ENCODE results near the gene SMIM28.

SMIM28 gene

GRCh38 chr6:138432063-138432356, 54.3 kb downstream of the SMIM28 start:
- Histone ChIP-seq H4K20me1 (ENCODE audit: insufficient read depth, low read length) (no peaks in the 10 kb centered on the region), H3K4me1 (ENCODE audit: insufficient read depth, low read length, severe bottlenecking) (no peaks in the 10 kb centered on the region), H2AFZ (ENCODE audit: low read length) (no peak overlapping the region), H3K27ac (ENCODE audit: low read depth, low read length, poor library complexity, severe bottlenecking) (no peak overlapping the region), H3K9ac (ENCODE audit: low read length) (no peak overlapping the region), H3K9me3 (ENCODE audit: low read length) (no peaks in the 10 kb centered on the region), H3K4me2 (ENCODE audit: low read length) (no peak overlapping the region), H3K36me3 (ENCODE audit: insufficient read depth, low read length) (no peaks in the 10 kb centered on the region), H3K79me2 (ENCODE audit: insufficient read depth, low read length) (no peaks in the 10 kb centered on the region), H3K4me3 (ENCODE audit: low read depth, low read length, poor library complexity, severe bottlenecking) (no peak overlapping the region), H3K27me3 (ENCODE audit: insufficient read depth, low read length) (no peaks in the 10 kb centered on the region), H3F3A (ENCODE audit: insufficient read depth, low read length) (no peaks in the 10 kb centered on the region), H3K9me2 (ENCODE audit: low read depth, low read length) (no peaks in the 10 kb centered on the region)
- no peak for TF ChIP-seq EZH2 (IDR thresholded peaks at IDR 0.05; ENCODE audit: borderline replicate concordance, low read length)
- no peak for TF ChIP-seq CTCF (IDR thresholded peaks at IDR 0.05; ENCODE audit: low read length)
